GM19351 (cell line): Measurements from ENCODE around the gene PTH2R.
"Not testable (repeated sequence)": the region's sequence is repeated elsewhere in the genome, so short reads cannot be mapped to it uniquely, and the experiment has no call there.

Experiments used
- ATAC-seq: cut with Tn5 transposase; IDR thresholded peaks from one replicate; pipeline ENCODE4 v1.9.1; 2021; ENCODE audit warnings: mild to moderate bottlenecking, moderate library complexity; ENCODE audit not compliant: unreplicated experiment

PTH2R gene, protein sequence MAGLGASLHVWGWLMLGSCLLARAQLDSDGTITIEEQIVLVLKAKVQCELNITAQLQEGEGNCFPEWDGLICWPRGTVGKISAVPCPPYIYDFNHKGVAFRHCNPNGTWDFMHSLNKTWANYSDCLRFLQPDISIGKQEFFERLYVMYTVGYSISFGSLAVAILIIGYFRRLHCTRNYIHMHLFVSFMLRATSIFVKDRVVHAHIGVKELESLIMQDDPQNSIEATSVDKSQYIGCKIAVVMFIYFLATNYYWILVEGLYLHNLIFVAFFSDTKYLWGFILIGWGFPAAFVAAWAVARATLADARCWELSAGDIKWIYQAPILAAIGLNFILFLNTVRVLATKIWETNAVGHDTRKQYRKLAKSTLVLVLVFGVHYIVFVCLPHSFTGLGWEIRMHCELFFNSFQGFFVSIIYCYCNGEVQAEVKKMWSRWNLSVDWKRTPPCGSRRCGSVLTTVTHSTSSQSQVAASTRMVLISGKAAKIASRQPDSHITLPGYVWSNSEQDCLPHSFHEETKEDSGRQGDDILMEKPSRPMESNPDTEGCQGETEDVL

DNA sequence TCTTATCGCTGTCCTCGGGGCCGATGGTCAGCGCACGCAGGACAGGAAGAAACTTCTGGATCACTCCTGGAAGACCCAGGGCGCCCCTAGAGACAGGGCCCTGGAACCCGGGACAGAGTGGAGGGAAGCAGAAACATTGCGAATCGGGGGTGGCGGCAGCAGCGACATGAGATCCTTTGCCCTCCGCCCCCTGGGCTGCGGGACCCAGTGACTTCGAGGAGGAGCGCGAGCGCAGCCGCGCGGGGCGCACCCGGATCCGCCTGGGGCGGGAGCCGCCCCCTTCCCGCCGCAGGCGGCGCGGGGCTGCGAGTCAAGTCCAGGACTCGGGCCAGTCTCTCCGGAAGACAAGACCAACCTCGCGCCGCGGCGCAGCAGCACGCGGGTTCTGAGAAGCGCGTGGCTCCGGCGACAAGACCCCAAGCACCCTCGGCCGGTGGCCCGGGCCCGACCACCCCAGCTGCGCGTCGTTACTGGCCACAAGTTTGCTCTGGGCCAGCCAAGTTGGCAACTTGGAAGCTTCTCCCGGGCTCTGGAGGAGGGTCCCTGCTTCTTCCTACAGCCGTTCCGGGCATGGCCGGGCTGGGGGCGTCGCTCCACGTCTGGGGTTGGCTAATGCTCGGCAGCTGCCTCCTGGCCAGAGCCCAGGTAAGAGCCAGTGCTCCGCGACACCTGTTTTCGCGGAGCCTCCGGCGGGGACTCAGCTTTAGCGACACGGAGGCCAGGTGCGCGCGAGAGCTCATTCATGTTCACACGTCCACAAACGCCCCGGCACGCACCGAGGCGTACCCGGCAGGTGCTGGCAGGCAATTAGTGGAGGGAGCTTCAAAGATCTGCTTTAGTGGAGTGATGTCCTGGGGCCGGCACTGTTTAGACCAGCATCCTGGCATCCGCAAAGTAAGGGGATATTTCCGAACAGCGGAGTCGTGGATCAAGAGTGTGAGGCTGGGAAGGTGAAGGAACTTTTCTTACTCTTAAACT lies at the start of gene PTH2R:
TSS of gene PTH2R (plus strand) at position 319 of the 978 bp plus-strand sequence. CDS start at position 571, 252 bp downstream.
- ATAC-seq, result no peak

DNA sequence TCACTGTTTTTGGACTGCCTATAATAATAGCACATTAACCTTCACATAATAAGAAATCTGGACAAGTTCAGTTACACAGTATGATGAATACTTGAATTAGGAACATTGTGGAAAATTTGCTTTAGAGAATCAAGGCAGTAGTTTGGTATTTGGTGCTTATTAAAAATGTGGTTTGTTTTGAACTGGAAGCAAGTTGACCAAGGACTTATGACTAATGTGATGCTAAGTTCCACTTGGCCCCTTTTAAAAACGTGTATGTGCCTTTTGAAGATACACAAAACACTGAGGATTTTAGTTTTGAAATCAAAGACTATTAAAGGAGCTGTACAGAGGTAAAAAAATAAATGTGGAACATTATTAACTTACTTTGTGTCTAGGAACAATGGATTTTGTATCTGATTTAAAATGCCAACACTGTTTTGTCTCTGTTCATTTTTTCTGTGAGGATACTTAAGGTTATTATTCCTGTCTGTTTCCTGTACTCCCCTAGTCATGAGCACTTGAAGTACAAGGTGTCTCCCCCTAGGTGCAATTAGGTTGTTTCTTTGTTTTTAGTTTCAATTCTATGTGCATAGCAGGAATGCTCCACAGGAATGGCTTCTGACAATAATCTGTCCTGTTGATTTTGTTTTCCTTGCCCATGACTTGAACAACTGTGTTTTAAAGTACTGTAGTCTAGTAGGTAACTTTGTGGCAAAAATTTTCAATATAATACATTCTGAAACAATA lies 49.6 kb upstream of the PTH2R start:
- ATAC-seq, result no peak

DNA sequence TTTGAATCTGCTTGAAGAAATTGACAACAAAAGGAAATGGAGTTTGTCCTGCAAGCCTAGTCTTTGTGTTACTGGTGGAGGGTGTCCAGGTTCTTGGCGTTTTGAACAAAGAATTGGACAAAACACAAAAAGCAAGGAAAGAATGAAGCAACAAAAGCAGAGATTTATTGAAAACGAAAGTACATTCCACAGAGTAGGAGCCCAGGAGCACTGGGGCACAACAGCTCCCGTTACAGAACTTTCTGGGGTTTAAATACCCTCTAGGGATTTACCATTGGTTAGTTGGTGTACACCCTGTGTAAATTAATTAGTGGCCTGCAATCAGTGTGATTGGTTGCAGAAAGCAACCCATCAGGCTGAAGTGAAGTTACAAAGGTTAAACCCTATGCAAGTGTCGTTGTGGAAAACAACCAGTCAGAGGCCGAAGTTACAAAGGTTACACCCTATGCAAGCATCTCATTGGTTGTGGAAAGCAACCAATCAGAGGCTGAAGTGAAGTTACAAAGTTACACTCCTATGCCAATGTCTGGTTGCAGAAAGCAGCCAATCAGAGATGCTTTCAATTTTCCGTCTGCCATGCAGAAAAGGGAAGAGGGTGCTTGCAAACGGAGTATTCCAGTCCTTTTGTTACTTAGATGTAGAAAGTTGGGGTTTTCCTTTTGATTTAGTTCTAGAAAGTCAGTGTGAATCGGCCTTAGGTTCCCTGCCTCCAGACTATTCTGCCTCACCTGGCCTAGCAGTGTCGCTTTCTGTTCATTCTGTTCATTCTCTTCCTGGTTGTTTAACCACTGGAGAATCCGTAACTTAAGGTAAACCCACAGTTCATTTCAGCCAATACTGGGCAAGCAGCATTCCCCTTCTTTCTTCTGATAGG lies 47.6 kb upstream of the PTH2R start:
- ATAC-seq, result no peak

DNA sequence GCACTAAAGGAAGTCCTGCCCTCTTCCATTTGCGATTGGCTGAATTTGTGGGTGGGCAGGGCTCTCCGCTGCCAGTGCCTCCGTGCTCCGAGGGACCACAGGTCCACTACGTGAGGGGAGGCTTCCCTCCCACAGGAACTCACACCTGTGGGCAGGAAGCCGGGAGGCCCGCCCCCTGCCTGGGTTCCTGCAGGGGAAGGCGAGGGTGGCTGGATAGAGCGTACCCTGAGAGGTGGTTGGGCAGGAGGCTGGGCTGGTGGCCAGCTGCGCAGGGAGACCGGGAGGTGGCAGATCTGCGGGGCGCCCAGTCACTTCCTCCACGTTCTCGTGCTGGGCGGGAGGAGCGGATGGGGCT lies 47.0 kb upstream of the PTH2R start:
- ATAC-seq, result no peak

DNA sequence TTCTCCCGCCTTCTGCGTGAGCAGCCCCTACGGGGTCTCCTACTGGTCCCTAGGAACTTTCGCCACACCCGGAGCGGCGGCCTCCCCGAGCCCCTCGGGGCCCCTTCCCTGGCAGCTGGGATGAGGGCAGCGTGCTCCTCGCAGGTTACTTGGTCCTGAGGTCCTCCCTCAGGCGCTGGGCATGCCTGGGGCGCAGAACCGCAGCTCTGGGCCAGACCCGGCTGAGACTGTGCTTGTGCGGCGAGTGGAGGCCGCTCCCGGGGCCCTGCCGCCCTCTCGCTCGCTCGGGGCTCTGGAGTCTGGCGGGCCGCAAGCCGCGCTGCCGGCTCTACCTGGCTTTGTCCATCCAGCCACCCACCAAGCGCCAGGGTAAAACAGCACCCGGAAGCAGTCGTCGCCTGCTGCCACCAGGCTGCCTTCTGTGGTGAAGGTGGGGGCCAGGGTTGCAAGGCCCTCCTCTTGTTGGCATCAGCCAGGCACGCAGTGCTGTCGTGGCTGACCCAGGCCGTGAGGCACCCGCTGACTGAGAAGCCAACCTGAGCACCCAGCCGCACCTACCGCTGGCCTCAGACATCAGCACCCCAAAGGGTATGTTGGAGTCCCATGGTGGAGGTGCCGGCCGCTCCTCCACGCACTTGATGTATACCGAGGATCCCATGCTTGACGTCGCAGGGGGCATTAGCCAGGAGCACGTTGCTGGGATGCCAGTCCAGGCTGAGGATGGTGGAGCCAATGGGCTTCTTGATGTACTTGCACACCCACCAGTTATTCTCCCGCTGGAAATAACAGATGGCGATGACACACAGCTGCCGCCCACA lies 46.1 kb upstream of the PTH2R start:
- ATAC-seq, result no peak

DNA sequence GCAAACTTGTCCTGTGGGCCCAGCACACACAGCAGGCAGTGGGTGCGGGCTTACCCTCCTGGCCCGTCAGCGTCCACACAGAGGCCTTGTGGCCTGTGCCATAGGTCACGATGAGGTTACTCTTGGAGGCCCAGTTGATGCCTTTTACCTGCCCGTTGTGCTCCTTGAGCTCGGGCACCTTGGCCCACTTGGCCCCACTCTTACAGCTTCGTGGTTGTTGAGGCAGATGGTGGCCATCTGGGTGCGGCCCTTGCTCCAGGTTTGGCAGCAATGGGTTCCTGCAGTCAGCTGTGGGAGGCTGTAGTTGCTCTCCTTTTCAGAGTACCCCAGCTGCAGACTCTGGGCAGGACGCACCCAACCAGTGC lies 45.5 kb upstream of the PTH2R start:
- no peak for ATAC-seq

DNA sequence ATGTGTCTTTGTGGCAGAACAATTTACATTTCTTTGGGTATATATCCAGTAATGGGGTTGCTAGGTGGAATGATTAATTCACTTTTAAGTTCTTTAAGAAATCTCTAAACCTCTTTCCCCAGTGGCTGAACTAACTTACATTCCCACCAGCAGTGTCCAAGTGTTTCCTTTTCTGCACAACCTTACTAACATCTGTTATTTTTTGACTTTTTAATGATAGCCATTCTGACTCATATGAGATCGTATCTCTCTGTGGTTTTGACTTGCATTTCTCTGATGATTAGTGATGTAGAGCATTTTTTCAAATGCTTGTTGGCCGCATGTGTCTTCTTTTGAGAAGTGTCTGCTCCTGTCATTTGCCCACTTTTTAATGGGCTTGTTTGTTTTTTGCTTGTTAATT lies 43.1 kb upstream of the PTH2R start:
- peak; percentile 56 for ATAC-seq

DNA sequence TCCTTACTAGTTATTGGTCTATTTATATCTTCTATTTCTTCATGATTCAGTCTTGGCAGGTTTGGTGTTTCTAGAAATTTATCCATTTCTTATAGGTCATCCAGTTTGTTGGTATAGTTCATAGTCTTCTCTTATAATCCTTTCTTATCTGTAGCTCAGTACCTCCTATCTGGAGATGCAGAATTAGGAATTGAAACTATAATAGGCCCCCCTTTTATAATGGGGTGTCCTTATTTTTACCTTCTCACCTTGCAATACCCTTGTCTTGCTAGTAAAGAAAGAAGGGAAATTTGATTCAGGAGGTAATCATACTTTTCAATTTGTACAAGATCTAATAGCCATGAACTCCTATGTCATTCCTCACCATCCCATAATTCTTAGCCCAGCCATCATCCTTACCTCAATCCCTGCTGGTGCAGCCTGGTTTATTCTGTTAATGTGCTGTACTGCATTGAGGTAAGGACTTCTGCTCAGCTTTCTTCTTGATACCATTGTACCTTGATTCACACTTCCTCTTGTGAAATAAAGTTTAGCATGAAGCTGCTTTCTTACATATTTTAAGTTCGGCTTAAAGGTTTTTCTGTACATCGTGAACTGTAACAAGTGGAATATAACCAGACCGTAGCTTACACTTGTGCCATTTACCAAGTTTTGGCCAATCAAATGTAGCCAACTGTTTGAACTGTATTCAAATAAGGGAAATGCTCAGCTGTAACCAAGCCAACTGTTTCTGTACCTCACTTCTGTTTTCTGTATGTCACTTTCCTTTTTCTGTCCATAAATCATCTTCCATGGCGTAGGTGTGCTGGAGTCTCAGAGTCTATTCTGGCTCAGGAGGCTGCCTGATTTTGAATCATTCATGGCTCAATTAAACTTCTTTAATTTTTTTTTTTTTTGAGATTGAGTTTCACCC lies 40.1 kb upstream of the PTH2R start:
- ATAC-seq, result peak; percentile 58

DNA sequence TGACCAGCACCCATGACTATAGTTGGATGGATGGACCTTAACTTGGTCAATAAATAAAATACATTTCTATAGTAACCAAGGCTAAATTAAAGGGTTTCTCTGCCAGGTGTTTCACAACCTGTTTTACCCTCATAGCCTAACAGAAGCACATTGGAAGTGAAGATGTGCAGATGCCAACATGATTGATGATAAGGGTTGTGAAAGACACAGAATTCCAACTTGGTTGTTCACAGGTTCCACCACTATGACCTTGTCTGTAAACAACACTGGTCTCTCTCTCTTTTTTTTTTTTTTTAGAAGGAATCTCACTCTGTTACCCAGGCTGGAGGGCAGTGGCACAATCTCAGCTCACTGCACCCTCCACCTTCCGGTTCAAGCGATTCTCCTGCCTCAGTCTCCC lies 37.5 kb upstream of the PTH2R start:
- ATAC-seq, result no peak

DNA sequence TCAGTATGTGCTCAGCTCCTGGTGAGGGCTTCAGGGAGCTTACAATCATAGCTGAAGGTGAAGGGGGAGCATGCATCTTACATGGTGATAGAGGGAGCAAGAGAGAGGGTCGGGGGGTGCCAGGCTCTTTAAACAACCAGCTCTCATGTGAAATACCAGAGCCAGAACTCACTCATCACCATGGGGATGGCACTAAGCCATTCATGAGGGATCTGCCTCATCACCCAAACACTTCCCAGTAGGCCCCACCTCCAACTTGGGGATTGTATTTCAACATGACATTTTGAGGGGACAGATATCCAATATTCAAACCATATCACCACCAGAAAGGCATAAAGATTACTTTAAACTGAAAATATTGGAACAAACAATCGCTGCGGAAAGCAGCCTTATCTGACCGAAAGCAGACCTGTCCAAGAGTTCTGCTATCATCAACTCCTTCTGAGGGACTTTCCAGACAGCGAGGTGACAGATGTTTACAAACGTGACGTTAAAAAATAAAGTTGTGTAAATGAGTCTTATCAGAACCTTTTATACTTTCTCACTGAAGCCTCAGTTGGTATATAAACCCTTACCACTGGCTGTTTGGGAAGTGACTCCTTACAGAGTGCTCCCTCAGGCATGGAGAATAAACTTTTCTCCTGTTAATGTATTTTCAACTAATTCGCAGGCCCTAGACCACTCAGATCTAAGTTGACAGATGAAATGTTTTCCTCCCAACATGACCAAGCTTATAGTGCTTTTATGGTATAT lies 35.5 kb upstream of the PTH2R start:
- ATAC-seq, result peak; percentile 27

DNA sequence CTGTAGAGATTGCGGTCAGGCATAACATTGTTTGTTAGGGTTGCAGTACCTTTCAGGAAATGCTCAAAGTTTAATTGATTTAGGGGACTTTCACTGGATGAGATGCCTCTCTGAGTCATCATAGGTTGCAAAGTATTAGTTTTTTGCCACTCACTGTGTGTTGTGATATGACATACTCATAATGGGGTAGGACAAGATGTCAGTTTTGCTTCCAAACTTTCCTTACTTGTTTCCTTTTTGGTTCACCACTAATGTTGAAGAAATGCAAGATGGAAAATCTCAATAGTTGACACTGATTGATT lies 35.0 kb upstream of the PTH2R start:
- ATAC-seq, result peak; percentile 22

DNA sequence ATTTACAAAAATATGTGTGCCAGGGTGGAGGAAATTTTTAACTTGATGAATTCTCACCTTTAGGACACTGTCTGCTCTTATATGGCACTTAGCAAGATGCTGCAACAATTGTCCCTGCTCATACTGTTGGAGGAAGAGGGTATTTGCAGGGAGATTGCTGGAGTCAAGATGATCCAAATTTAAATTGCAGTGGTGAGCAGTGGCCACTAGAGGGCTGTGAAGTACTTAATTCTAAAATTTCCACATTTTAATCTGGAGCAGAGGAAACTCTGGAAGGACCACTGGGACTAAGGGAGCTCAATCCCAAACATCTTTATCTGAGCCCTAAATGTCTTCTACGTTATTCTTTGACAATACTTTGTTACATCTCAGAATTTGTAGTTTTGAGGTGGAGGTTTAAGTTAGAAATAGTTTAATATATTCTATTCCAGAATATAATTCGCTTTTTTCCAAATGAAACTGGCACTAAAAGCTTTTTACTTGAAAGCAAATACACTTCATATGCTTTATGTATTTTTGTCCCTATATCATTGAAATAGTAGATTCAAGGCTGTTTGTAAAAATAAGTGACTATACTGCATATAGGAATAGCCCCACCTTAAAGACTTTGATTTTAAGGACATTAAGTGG lies 33.0 kb upstream of the PTH2R start:
- ATAC-seq, result peak; percentile 45

DNA sequence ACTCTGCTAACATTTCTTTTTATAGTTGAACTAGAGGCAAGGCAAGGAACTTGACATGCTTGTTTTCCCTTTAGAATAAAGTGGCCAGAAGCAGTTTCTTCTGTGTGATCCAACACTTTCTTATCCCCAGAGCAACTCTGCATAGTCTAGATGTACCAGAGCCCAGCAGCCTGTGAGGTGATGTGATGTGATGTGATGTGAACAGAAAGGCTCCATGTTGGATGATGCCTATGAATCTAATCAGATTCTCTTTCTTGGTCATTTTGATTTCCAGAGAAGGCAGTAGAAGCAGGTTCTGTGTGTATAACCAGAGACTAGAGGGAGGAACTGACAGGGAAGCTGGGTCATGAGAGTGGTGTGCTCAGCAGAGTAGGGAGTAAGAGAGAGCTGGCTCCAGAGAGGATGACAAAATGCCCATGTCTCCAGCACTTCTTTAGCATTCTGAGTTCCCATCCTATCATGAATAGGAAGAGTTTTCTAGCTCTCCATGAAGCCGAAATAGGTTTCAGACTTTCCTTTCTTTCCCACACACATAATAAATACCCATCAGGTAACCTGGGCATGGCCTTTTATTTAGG lies 31.0 kb upstream of the PTH2R start:
- no peak for ATAC-seq

DNA sequence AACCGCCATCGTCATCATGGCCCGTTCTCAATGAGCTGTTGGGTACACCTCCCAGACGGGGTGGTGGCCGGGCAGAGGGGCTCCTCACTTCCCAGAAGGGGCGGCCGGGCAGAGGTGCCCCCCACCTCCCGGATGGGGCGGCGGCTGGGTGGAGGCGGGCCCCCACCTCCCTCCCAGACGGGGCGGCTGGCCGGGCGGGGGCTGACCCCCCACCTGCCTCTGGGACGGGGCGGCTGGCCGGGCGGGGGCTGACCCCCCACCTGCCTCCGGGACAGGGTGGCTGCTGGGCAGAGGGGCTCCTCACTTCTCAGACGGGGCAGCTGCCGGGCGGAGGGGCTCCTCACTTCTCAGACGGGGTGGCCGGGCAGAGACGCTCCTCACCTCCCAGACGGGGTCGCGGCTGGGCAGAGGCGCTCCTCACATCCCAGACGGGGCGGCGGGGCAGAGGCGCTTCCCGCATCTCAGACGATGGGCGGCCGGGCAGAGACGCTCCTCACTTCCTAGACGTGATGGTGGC lies 29.2 kb upstream of the PTH2R start:
- not testable (repeated sequence) for ATAC-seq

DNA sequence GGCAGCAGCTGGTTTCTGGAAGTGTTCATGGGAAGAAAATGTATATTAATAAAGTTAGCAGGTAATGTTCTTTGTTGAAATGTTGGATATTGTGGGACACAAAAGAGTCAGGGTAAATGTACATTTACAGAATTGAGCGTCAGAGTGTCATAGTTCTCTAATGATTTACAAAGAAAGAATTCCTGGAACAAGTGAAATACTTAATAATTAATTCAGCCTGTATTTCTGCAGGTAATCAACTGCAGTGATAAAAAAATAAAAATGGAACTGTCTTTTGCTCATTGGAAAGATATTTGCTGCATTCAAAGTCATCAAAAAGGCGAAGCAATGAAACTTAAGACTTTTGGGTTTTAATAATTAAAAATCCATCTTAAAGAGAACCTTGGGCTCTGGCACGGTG lies 27.4 kb upstream of the PTH2R start:
- no peak for ATAC-seq

DNA sequence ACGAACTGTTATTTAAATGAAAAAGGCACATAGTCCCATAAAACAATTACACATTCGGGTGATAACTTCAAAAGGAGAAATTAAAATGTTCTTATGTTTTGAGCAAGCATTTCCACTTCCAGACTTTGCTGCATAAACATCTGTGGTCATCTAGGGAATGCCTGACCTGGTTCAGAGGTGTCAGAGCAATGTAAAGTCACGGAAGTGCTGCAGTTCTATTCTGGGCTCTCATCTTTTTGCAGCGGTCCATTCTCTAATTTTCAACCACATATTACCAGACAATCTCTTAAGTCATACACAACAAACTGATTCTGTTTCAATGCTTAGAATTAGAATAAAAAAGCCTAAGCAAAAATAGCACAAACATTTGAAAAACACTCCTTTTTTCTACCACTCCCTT lies 22.0 kb upstream of the PTH2R start:
- no peak for ATAC-seq

DNA sequence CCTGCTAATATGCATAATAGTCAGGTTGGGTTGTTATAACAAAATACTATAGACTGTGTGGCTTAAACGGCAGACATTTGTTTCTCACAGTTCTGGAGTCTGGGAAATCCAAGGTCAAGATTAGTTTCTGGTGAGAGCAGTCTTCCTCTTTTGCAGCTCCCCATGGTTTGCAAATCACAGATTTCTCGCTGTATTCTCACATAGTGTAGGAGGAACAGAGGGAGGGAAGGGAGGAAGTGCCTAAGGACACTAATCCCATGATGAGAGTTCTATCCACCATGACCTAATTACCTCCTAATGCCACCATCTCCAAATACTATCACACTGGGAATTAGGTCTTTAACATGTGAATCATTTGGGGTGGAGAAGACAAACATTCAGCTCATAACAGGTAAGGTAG lies 20.1 kb upstream of the PTH2R start:
- ATAC-seq, result no peak
